ENCODE measurements around the gene NADK. TPM values are rescaled to one million over a fixed set of nuclear protein-coding genes. Genes with fewer than 3 reads are reported as not detected.

The NADK gene
- polyA plus RNA-seq, 1 donor (not counting 4 experiments of a cell fraction or from before 2014, with no cell fraction given), result 54.8 TPM

DNA sequence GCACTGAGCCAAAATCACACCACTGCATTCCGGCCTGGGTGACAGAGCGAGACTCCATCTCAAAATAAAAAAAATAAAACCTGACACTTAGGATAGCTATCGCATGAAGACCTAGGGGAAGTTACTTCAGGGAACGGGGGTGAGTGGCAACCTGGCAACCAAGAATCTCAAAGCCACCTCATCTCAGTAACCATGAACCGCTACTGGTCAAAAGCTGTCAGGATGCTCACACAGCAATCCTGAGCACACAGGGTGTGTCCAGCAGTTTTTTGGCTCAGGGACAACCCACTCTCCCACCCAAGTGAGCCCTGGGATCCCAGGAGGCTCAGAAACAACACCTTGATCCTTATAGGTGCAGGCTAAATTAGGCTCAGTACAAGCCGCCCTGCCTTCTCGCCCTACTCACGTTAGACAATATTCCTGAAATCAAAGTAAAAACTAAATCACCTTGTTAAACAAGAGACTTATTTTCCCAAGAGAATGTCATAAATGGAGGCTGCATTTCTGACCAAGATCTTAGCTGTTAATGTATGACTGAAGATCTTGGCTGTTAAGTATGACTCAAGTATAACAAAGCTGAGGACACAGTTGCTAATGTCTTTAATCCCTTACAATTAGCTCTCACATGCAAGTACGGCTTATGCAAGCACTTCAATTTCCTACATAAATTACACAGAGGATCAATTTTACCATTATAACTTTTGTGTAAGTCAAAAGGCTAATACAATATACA, 48.3 kb upstream of the NADK start:
- Histone ChIP-seq H4K20me1 (ENCODE audit: control insufficient read depth, extremely low read depth, insufficient read depth, low read length) (peaks cover 15% of the 10 kb centered on the region), H3K9me3 (ENCODE audit: control insufficient read depth, low read depth, low read length) (no peaks in the 10 kb centered on the region), H3K27ac (ENCODE audit: control insufficient read depth, insufficient read depth, low read length) (peak overlapping the region; percentile 20), H3K4me2 (ENCODE audit: control insufficient read depth, extremely low read depth, insufficient read depth, low read depth, low read length) (no peak overlapping the region), H3K9ac (ENCODE audit: control insufficient read depth, extremely low read depth, insufficient read depth, low read length) (no peak overlapping the region), H3K79me2 (ENCODE audit: control insufficient read depth, insufficient read depth, low read length) (peaks cover 83% of the 10 kb centered on the region), H3K4me1 (ENCODE audit: control insufficient read depth, extremely low read depth, insufficient read depth, low read length) (peaks cover 10% of the 10 kb centered on the region), H3K36me3 (ENCODE audit: control insufficient read depth in 2 of 2, extremely low read depth in 1 of 2, insufficient read depth in 2 of 2, low read length in 2 of 2) (peaks cover 12 to 25% of the 10 kb centered on the region in 2 experiments), H3K9me1 (ENCODE audit: control insufficient read depth, extremely low read depth, insufficient read depth, low read length) (no peaks in the 10 kb centered on the region), H3K4me3 (ENCODE audit: control insufficient read depth in 2 of 3, extremely low read depth in 1 of 3, insufficient read depth in 2 of 3, low read depth in 1 of 3, low read length in 3 of 3) (no peak overlapping the region), H2AFZ (ENCODE audit: control insufficient read depth, low read length) (no peak overlapping the region), H3K27me3 (ENCODE audit: control insufficient read depth, extremely low read depth, insufficient read depth, low read length) (no peaks in the 10 kb centered on the region)
- dilution Hi-C loops (cut with MboI; ENCODE audit: extremely low pct_ligation_motif_present, low sequenced_read_pairs), result no loop called here
- DNase-seq (ENCODE audit: low read depth, low spot score), result no peak
- FAIRE-seq, result no peak
- TF ChIP-seq EZH2 (IDR thresholded peaks at IDR 0.05; ENCODE audit: low read length), result no peak
- no peak for TF ChIP-seq CTCF (optimal IDR thresholded peaks at IDR 0.05 in 1 of 3, IDR thresholded peaks at IDR 0.05 in 1 of 3, conservative IDR thresholded peaks at IDR 0.05 in 1 of 3; ENCODE audit: extremely low read depth in 1 of 3, insufficient read depth in 2 of 3, low read length in 3 of 3)

GRCh38 chr1:1825217-1825616, 46.9 kb upstream of the NADK start:
- Histone ChIP-seq H3K79me2 (ENCODE audit: control insufficient read depth, insufficient read depth, low read length) (peaks cover 83% of the 10 kb centered on the region), H3K27ac (ENCODE audit: control insufficient read depth, insufficient read depth, low read length) (no peak overlapping the region), H2AFZ (ENCODE audit: control insufficient read depth, low read length) (no peak overlapping the region), H3K4me2 (ENCODE audit: control insufficient read depth, extremely low read depth, insufficient read depth, low read depth, low read length) (no peak overlapping the region), H4K20me1 (ENCODE audit: control insufficient read depth, extremely low read depth, insufficient read depth, low read length) (peaks cover 21% of the 10 kb centered on the region), H3K9ac (ENCODE audit: control insufficient read depth, extremely low read depth, insufficient read depth, low read length) (no peak overlapping the region), H3K9me1 (ENCODE audit: control insufficient read depth, extremely low read depth, insufficient read depth, low read length) (no peaks in the 10 kb centered on the region), H3K4me1 (ENCODE audit: control insufficient read depth, extremely low read depth, insufficient read depth, low read length) (peaks cover 10% of the 10 kb centered on the region), H3K36me3 (ENCODE audit: control insufficient read depth in 2 of 2, extremely low read depth in 1 of 2, insufficient read depth in 2 of 2, low read length in 2 of 2) (peaks cover 14 to 31% of the 10 kb centered on the region in 2 experiments), H3K27me3 (ENCODE audit: control insufficient read depth, extremely low read depth, insufficient read depth, low read length) (no peaks in the 10 kb centered on the region), H3K4me3 (ENCODE audit: control insufficient read depth in 2 of 3, extremely low read depth in 1 of 3, insufficient read depth in 2 of 3, low read depth in 1 of 3, low read length in 3 of 3) (no peak overlapping the region), H3K9me3 (ENCODE audit: control insufficient read depth, low read depth, low read length) (no peaks in the 10 kb centered on the region)
- DNase-seq (ENCODE audit: low read depth, low spot score), result no peak
- dilution Hi-C loops (cut with MboI; ENCODE audit: extremely low pct_ligation_motif_present, low sequenced_read_pairs), result no loop called here
- TF ChIP-seq EZH2 (IDR thresholded peaks at IDR 0.05; ENCODE audit: low read length) (no peak), CTCF (optimal IDR thresholded peaks at IDR 0.05 in 1 of 3, IDR thresholded peaks at IDR 0.05 in 1 of 3, conservative IDR thresholded peaks at IDR 0.05 in 1 of 3; ENCODE audit: extremely low read depth in 1 of 3, insufficient read depth in 2 of 3, low read length in 3 of 3) (no peak)
- FAIRE-seq, result no peak
